ENCODE data around the gene MBNL2. TPM values are rescaled to one million over a fixed set of nuclear protein-coding genes. Genes with fewer than 3 reads are reported as not detected.

Gene MBNL2
- total RNA-seq, 1 donor from 2014 or later: 50.4 TPM

DNA sequence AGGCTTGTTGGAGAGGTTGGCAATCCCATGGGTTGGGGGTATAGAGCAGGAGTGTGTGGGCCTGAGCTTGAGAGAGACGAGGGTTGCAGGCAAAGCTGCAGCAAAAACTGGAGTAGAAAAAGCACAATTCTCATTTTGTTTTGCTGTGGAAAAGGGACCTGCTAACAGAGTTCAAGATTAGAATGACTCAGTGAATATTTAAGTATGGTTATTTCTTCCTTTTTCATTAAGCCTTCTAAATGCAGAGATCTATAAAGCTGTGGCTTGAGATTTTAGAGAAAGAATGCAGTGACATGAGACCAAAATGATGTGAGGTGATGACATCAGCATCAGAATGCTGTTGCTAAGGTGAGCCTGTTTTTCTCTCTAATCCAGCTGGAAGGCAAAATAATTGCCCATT lies 10.8 kb upstream of the MBNL2 start:
- DNase-seq (ENCODE audit: low read depth, low spot score): no peak

DNA sequence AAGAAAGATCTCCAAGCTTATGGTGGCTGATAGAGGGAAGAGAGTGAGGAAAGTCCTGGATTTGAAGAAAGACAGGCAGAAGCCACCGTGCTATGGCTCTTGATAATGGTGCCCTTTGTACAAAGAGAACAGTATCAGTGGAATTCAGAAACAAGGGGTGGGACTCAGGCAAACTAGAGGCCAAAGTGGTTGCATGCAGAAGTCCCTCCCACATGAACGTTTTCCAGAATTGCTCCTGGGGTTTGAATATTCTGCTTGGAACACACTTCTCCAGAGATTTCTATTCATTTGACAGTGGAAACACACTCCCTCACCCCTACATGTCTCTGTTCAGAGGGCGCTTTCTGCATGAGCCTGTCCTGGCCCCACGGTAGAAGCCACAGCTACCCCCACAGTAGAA lies 10.1 kb upstream of the MBNL2 start:
- DNase-seq (ENCODE audit: low read depth, low spot score): no peak

DNA sequence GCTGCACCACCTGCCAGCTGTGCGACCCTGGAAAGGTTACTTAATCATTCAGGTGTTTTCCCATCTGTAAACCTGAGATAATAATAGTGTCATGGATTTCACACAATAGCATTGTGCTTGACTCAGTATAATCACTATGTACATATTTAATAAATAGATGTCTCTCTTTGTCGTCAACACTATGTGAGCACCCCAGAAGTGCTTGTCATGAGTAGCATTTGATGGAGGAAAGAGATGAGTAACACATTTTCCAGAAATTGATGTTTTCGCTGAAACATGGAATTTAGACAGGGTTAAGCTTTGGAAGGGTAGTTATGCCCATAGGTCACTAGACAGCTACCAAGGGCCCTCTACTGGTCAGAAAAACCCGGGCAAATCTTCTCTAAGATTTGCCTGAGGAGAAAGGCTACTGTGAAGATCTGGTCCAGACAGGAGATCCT lies 9.5 kb upstream of the MBNL2 start:
- DNase-seq (ENCODE audit: low read depth, low spot score): no peak

DNA sequence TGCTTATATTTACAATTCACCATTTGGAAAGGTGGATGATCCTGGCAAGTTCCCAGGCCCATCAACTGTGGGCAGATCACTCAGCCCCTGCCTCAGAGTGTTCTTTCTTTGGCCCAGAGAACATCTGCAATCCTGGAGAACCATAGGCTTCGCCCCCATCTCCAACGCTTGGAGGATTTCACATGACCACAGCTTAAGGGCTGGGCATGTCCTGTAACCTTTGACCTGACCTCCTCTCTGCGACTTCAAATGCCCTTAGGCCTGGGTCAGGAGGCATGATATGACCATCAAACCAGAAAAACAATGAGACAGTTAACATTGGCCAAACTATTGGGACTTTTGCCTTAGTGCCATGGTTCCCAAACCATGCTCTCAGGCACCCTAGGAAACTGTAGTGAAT lies 7.2 kb upstream of the MBNL2 start:
- DNase-seq (ENCODE audit: low read depth, low spot score): no peak

DNA sequence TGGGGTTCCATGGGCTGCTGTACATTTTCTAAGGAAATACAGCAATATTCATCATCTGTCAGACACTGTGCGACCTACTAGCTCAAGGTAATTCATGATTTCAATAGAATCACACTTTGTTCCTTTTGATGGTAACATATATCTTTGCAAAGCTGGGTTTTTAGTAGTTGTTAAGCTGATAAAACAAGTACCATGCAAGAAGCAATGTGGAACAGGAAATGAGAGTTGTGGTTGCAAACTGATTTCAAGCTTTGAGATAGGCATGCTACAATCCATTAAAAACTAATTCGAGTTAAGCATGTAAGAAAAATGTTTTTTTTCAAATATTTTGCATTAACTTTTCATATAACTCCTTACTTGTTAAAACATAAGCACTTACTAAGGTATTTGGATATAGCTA lies 6.8 kb upstream of the MBNL2 start:
- DNase-seq (ENCODE audit: low read depth, low spot score): no peak

DNA sequence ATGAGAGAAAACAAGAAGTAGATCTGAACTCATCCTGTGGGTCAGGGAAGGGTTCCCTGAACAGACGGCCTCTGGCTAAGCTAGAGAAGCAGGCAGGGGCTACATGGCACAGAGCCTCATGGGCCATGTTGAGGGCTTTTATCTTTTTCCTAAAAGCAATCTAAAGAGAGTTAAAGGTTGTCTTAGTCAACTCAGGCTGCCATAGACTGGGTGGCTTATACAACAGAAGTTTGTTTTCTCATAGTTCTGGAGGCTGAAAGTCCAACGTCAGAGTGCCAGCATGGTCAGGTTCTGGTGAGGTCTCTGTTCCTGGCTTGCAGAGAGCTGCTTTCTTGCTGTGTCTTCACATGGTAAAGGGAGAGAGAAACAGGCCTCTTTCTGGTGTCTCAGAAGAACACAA lies 2.9 kb upstream of the MBNL2 start:
- DNase-seq (ENCODE audit: low read depth, low spot score): no peak

DNA sequence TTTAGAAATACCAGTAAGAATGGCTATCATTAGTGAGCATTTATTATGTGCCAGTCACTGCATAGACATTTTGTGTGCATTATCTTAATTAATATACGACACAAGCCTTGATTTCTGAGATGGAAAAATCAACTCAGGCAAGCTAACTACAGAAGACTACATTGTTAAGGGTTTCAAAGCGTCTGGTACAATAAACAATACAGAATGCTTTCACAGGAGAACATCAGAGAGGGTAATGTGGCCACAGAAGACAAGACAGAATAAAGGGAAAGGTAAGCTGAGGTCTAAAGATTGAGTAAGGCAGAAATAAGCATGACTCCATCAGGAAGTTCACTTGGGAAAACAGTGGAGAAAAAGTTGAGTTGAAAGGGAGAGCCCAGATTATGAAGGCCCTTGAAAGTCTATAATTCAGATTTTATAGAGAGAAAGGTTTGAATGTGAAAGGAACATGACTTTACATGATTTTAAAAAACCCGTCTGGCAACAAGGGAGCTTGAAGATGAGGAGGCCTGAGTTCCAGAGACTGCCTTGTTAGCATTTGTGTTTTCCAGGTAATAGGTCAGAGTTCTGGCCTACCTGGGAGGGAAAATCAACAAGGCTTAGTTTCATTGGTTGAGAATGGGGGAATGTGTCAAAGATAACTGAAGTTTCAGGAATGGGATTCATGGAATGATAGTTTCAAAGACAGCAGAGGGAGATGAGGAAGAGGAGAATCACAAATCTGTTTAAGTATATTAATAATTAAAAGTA lies 1.8 kb upstream of the MBNL2 start:
- no peak for DNase-seq (ENCODE audit: low read depth, low spot score)

DNA sequence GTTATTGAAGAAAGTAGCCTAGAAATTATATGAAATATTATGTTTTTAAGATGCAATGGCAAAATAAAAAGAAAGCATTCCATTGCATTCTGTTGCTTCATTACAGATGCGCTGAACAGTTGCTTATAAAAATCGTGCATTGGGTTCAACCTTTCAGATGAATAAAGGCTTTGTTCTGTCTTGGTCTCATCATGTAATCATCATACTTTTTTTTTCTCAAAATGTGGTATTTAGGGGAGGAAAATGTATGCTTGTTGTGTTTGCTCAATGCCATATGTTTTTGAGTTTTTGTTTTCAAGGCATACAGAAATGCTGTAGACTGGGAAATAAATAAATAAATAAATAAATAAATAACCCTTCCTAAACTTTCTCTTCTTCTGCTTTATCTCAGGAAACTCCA lies 1.1 kb upstream of the MBNL2 start:
- DNase-seq (ENCODE audit: low read depth, low spot score): no peak

DNA sequence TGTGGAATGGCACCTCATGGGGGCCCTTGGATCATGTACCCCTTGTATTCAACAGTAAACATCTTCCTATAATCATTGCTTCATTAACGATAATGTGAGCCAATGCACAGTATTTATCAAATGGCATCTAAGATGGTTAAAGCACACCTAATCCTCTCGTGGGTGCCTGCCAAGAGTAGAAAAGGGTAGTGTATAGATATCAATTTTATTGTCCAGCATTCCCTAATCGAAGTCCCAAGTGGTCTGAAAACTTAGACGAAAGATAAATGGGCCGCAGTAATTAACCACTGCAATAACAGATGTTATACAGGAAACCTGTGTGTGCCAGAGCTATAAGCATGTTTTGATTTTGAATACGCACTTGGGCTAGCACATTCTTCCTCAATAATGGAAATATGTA lies 667 bp upstream of the MBNL2 start:
- no peak for DNase-seq (ENCODE audit: low read depth, low spot score)

DNA sequence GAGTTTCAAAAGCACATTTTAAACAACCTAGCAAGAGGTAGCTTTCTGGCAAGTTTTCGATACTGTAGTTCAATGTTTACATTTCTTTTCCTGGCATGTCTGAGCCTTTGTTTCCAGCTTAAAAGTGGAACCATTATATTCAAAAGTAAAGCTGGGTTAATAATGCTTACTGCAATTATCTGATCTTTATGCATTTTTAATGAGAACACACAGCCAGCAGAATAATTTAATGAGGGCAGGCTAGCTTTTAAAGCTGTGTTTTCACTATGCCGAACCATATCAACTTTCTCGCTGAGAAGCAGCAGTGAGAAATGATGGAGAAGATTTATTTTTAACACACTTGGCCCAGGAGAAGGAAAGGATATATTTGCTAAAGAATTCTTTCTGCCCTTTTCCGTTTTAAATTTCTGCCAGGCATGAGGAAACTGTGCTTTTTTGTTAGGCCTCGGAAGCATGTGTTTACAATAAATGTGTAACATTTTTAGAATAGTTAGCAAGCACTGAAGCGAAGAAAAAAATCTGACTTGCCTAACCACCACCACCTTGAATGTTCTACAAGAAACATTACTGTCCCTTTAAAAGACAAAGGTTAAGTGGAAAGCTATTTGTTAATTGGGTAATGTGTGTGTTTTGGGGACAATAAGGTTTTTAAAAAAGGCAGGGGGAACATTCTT lies 1.0 kb downstream of the MBNL2 start:
- no peak for DNase-seq (ENCODE audit: low read depth, low spot score)

DNA sequence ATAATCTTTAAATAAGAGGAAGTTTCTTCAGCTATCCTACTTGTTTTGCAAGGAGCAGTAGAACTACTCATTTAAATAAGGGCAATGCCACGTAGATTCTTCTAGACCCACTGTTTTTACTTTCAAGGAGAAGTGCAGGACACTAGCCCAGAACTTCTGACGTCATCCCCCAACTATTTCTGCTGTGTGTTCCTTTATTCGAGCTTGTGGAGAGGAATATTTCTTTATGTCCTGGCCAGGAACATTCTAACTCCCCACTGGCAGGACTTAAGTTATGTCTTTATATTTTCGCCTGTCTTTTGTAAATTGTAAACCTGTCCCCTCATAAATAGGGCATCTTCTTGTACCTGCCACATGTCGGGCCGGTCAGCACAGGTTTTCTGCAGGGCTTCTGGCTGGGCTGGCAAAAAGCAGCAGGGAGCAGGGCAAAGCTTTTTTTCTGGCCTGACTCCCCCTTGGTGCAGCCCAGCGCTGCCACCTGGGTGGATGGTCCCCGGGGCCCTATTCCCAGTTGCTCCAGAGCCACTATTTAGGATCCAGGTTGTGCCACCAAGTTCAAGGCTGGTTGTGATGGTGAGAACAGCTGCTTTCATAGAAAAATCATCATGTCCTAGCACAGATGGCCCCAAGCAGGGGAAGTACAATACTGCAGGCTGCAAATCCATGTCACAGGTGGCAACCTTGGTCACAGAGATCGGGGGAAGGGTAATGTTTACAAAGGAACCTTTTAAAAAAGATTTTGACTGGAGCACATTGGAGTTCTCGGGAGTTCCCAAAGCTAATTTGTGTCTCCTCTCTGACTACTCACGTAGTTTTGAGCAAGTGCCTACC lies 1.8 kb downstream of the MBNL2 start:
- DNase-seq (ENCODE audit: low read depth, low spot score): peak; percentile 83

DNA sequence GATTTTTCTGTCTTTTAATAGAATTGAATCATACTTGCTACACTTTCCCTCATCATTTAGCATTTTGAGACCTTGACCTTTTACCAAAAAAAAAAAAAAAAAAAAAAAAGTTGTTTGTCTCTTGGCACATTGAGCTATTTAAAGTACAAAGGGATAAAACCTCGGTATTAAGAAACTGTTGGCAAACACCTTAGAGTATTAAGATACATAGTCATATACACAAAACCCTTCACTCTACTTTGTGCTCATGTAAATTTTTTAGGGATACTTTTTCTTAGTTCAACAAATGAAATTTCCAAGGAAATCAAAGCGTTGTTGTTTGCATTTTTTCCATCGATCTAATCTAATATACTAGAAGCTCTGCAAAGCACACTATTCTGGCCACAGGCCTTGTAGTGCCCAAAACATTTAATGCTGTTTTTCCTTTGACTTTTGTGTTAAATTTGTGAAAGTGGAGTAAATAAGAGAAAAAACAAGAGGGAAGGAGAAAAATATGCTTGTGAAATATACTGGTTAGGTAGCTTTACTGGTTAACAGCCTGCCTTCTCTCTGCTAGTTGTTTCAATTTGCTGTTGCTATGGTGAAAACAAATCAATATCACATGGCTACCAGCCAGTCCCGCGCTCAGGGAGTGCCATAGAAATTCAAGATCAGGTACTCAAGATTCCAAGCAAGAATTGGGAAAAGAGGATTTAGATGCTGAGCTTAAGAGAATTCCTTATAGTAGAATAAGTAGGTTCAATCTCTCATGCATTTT lies 2.6 kb downstream of the MBNL2 start:
- no peak for DNase-seq (ENCODE audit: low read depth, low spot score)

DNA sequence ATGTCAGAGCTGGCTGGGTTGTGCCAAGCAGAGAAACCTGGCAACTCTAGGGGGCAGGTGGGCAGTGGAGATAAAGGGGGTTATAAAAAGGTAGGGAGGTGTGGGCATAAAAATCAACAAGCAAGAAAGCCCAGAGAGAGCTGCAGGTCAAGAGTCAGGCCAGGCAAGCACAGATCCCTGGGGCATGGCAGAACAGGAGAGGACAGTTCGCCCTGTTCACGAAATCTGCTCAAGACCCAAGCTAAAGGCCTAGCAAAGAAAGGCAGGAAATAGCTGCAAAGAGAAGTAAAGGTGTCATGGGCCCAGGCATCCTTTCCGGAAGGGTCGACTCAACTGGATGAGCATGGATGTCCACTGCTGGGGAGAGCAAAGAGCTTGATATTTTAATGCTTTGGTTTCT lies 3.4 kb downstream of the MBNL2 start:
- DNase-seq (ENCODE audit: low read depth, low spot score): no peak

DNA sequence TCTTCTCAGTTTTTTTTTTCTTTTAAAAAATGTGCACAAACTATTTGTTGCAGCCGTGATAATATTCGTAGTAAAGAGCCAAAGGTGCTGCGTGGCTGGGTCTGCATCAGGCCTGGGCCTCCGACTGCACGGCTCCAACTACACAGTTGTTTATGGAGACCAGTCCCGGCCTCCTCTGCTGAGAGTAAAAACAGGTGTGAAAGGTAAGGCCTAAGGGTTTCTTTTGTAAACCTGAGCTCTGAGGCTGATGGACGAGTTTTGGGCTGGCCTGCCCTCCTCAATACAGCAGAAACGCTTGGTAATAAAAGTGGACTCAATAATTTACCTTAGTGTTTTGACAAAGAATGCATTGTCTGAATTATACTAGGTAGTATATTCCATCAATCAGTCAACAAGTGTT lies 3.9 kb downstream of the MBNL2 start:
- DNase-seq (ENCODE audit: low read depth, low spot score): no peak

DNA sequence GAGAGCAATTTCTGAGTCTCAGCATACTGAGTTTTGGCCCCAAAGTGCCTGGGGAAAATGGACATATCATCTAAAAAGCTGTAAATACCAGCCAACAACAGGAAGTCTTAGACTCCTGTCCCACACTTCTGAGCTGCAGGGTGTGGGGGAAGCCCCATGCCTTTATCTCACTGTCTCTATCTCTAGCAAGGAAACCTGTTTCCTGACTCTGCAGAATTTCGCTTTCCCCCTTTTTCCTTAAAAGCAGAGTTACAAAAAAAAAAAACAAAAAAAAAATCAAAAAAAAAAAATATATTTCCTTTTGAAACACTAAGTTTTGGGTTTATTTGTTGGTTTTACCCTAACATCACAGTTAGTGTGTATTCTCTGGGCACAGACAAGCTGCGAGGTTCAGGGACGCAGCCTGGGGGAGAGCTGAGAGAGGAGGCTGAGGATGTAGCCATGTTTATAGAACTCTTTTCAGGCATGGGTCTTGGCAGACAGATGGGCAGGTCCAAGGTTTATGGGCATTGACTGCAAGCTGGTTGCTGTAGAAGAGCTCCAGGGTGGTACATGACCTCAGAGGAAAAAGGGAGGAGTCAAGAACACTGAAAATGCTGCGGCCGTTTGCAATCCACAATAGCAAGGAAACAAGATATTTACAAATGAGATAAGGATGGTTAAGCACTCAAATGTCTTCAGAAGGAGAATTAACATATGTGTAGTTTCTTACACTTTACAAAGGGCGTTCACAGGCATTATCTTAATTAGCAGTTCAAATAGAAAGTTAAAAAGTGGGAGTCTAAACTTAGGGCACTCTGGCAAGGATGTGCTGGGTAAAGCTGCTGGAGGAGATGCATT lies 4.9 kb downstream of the MBNL2 start:
- DNase-seq (ENCODE audit: low read depth, low spot score): peak; percentile 49

DNA sequence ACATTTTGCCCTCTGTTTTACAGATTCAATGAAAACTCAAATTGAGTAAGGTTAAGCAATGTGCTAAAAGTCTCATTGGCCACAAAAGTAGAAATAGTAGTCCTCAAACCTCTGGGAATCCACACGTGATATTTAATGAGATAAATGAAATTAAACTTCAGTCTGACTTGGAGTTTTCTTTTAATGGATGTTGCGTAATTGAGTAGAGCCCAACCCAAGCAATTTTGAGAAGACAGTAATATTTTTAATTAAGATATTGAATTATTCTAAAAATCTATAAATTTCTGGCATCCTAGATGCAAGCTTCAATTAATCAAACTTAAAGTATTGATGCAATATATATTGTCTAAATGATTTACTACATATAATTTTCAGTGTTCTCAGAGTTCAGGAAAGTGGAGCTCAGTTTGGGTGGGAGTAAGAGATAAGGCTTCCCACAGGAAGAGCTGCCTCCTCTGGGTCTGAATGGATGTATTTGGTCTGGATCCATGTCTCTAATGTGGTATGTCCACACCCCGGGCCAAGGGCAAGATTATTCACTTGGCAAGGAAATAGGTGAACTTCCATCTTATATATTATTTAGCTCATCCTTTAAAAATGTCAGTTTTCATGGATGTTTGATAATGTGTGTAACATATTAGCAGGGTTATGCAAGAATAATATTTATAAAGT lies 6.9 kb downstream of the MBNL2 start:
- DNase-seq (ENCODE audit: low read depth, low spot score): no peak

DNA sequence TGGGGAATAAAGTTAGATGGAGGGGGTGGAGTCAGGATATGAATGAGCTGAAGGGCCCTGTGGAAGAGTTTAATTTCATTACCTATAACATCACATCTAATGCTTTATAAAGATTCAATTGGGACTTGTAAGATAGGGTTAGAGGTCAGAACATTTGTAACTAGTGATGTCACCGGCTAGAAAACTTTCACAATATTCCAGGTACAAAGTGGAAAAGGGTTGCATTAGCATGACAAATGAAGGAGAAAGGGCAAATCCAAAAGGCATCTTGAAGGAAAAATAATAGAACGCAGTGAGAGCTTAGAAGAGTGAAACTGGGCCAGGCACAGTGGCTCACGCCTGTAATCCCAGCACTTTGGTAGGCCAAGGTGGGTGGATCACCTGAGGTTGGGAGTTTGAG lies 7.6 kb downstream of the MBNL2 start:
- DNase-seq (ENCODE audit: low read depth, low spot score): no peak

DNA sequence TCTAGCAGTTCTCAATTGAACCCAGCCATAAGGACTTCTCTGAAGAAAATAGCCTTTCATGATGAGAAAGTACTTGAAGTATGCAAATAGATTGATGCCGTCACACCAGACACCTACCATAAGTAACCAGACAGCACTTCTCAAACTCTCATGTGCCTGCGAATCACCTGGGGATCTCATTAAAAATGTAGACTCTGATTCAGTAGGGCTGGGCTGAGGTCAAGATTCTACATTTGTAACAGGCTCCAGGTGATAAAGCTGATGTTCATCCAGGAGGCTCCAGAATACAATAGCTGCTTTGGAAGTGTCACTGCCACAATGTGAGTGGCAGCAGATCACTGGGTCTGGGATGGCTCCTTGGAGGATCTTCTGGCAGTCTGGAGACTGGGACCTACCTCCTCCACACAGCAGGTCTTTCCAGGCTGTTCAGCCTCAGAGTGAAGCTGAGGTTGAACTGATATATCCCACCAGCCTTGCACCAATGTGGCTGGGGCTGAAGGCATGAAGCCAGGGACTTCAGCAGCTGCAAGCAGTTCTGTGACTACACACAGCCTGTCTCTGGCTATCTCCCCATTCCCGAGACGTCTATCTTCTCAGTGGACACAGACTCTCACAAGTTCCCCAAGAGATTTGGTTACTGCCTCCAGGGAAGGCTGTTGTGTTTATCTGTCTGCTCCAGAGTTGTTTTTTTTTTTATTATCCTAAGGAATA lies 9.1 kb downstream of the MBNL2 start:
- DNase-seq (ENCODE audit: low read depth, low spot score): no peak

DNA sequence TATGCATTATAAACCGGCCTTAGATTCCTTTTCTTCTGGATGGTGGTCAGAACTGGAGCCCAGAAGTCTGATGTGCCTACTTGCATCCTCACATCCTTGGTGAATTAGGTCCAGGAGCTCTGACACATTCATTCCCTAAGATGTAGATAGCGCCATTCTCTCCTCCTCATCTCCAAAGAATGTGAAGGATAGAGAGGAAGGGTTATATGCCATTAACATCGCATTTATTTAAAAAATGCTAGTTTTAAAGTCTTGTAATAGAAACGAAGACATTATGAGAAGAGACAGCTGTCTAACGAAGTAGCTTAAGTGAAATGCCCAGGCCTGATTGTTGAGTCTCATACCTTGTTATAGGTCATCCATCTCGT lies 9.7 kb downstream of the MBNL2 start:
- DNase-seq (ENCODE audit: low read depth, low spot score): no peak

DNA sequence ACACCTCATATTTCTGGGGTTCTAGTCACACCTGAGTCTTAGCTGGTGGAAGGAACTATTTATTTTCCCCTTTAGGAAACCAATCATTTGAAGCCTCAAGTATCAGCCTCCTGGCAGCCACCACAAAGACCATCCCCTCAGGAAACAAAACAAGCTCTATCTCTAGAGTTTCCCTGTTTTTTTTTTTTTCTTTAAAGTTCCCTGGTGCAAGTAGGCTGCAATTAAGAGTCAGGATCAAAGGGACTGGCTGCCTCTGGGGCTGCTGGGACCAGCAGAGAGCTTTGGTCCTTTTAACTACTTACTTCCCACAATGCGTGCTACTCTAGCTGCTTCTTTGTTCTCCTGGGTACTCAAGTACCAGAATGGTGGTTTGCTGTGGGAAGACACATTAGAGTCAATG lies 11.4 kb downstream of the MBNL2 start:
- no peak for DNase-seq (ENCODE audit: low read depth, low spot score)
